NCI-H2081 (cell line): ENCODE data around the gene ZNF618.

Source experiments
- DNase-seq, 2 experiments: peaks; one replicate each; lab custom pipeline; 2025; lab: John Stamatoyannopoulos, UW

The ZNF618 gene

GRCh38 chr9:114046237-114046755 lies 170.2 kb downstream of the ZNF618 start:
- DNase-seq, result no peak

GRCh38 chr9:114046875-114047274 lies 170.8 kb downstream of the ZNF618 start:
- DNase-seq, result no peak

GRCh38 chr9:114047717-114048116 lies 171.6 kb downstream of the ZNF618 start:
- DNase-seq, result no peak

- DNase-seq, result no peak
Observed at GRCh38 chr9:114048533-114049415, 172.7 kb downstream of the ZNF618 start.

- DNase-seq, result no peak
Observed at GRCh38 chr9:114049441-114050225, 173.5 kb downstream of the ZNF618 start.

- DNase-seq, result no peak
Observed at GRCh38 chr9:114050226-114050568, 174.1 kb downstream of the ZNF618 start.

- DNase-seq, result no peak
Observed at GRCh38 chr9:114050646-114051045, 174.5 kb downstream of the ZNF618 start.

- DNase-seq, result no peak
Observed at GRCh38 chr9:114051281-114051680, 175.2 kb downstream of the ZNF618 start.

GRCh38 chr9:114051706-114052105 lies 175.6 kb downstream of the ZNF618 start:
- no peak for DNase-seq

GRCh38 chr9:114053246-114054005 lies 177.3 kb downstream of the ZNF618 start:
- no peak for DNase-seq

- no peak for DNase-seq
Observed at GRCh38 chr9:114054191-114054690, 178.1 kb downstream of the ZNF618 start.

GRCh38 chr9:114055061-114055460 lies 179.0 kb downstream of the ZNF618 start:
- no peak for DNase-seq

- no peak for DNase-seq
Observed at GRCh38 chr9:114055894-114056293, 179.8 kb downstream of the ZNF618 start.

GRCh38 chr9:114056527-114056926 lies 180.4 kb downstream of the ZNF618 start:
- no peak for DNase-seq

- DNase-seq, result no peak
Observed at GRCh38 chr9:114057161-114057885, 181.2 kb downstream of the ZNF618 start.

GRCh38 chr9:114058688-114059046 lies 182.6 kb downstream of the ZNF618 start:
- no peak for DNase-seq

- DNase-seq, result no peak
Observed at GRCh38 chr9:114059047-114059803, 183.1 kb downstream of the ZNF618 start.

GRCh38 chr9:114060070-114060469 lies 184.0 kb downstream of the ZNF618 start:
- DNase-seq, result no peak

GRCh38 chr9:114060711-114061110 lies 184.6 kb downstream of the ZNF618 start:
- no peak for DNase-seq

- DNase-seq, result no peak
Observed at GRCh38 chr9:114061292-114061691, 185.2 kb downstream of the ZNF618 start.
